Upper lobe of right lung (tissue), 1 donor: ENCODE measurements around the gene LRFN2. TPM values are rescaled to one million over a fixed set of nuclear protein-coding genes. Genes with fewer than 3 reads are reported as not detected.

Source experiments
- ATAC-seq: fragments of 200-7000 bp; cut with Tn5 transposase; one replicate; pipeline ENCODE4 v1.9.1; 2020; ENCODE audit warnings: mild to moderate bottlenecking, moderate library complexity
- DNase-seq: peaks from one replicate; pipeline ENCODE4 v3.0.0-alpha.2; 2020
- H3K27ac ChIP-seq: fragments of 200-600 bp; one replicate; pipeline ENCODE4 v1.8.0; 2022
- H3K27me3 ChIP-seq: fragments of 200-600 bp; one replicate; pipeline ENCODE4 v1.8.0; 2022; ENCODE audit warnings: mild to moderate bottlenecking
- H3K36me3 ChIP-seq: fragments of 200-600 bp; one replicate; pipeline ENCODE4 v1.8.0; 2022
- H3K4me1 ChIP-seq: fragments of 200-600 bp; one replicate; pipeline ENCODE4 v1.8.0; 2022
- H3K4me3 ChIP-seq: fragments of 200-600 bp; one replicate; pipeline ENCODE4 v1.8.0; 2022; ENCODE audit warnings: mild to moderate bottlenecking
- H3K9me3 ChIP-seq: fragments of 200-600 bp; one replicate; pipeline ENCODE4 v1.8.0; 2022
- CTCF ChIP-seq: fragments of 200-600 bp; IDR thresholded peaks from one replicate; pipeline ENCODE4 v1.8.0; 2022; ENCODE audit warnings: antibody characterized with exemption
- intact Hi-C: fragments of 100-400 bp; cut with DNase I; formaldehyde crosslinking; loops from one replicate; pipeline ENCODE4 v1.11.0; 2022
- total RNA-seq: library from RNA; stranded (reverse); fragmentation: NEBNext Ultra II Directional; extraction: Animal tissue kit (Norgen Biotek cat#: 25700); gene quantifications from one replicate; pipeline ENCODE4 v1.2.1, GENCODE V29; 2021
- donor health status: DM: no; HTN: yes; CAD: no; lungs with severe emphysema.

The LRFN2 gene
- total RNA-seq, 1 donor from 2014 or later: not detected

GRCh38 chr6:40392589-40392988 is 194.6 kb downstream of the LRFN2 start:
- ATAC-seq (no peak), DNase-seq (no peak)
- intact Hi-C loops: no loop called here
- Histone ChIP-seq H3K27me3 (no peaks in the 10 kb centered on the region), H3K9me3 (no peaks in the 10 kb centered on the region), H3K4me3 (no peak overlapping the region), H3K4me1 (no peaks in the 10 kb centered on the region), H3K27ac (no peak overlapping the region), H3K36me3 (no peaks in the 10 kb centered on the region)
- TF ChIP-seq CTCF: no peak

GRCh38 chr6:40391851-40392517 is 195.2 kb downstream of the LRFN2 start:
- Histone ChIP-seq H3K9me3 (no peaks in the 10 kb centered on the region), H3K27ac (no peak overlapping the region), H3K4me1 (no peaks in the 10 kb centered on the region), H3K27me3 (no peaks in the 10 kb centered on the region), H3K4me3 (no peak overlapping the region), H3K36me3 (no peaks in the 10 kb centered on the region)
- no peak for TF ChIP-seq CTCF
- ATAC-seq: no peak
- no peak for DNase-seq
- intact Hi-C loops: no loop called here

DNA sequence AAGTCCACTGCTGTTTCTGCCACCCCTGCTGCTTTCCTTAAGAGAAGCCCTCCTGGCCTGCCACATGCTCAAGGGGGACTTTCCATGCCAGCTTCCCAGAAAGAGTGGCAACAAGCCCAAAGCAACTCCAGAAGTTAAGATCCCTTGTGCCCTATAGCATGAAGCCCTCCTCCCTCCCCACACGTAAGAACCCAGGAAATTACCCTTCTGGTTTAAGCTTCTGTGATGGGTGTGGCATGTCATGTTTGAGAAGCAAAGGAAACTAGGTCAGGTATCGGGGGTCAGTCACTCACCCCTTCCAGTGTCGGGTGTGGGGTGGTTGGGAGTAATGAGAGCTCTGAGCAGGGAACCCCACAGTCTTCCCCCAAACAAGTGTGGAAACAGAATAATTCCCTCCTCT is 196.1 kb downstream of the LRFN2 start:
- Histone ChIP-seq H3K27me3 (no peaks in the 10 kb centered on the region), H3K27ac (no peak overlapping the region), H3K4me3 (no peak overlapping the region), H3K9me3 (no peaks in the 10 kb centered on the region), H3K36me3 (no peaks in the 10 kb centered on the region), H3K4me1 (no peaks in the 10 kb centered on the region)
- no peak for ATAC-seq
- TF ChIP-seq CTCF: no peak
- no peak for DNase-seq
- intact Hi-C loops: no loop called here

GRCh38 chr6:40390144-40390800 is 196.9 kb downstream of the LRFN2 start:
- intact Hi-C loops: no loop called here
- Histone ChIP-seq H3K4me1 (no peaks in the 10 kb centered on the region), H3K27me3 (no peaks in the 10 kb centered on the region), H3K9me3 (no peaks in the 10 kb centered on the region), H3K27ac (no peak overlapping the region), H3K36me3 (no peaks in the 10 kb centered on the region), H3K4me3 (no peak overlapping the region)
- TF ChIP-seq CTCF: no peak
- ATAC-seq: no peak
- DNase-seq: no peak

- no peak for DNase-seq
Measured at GRCh38 chr6:40389254-40389653, 197.9 kb downstream of the LRFN2 start.

More at GRCh38 chr6:40389254-40389653, 197.9 kb downstream of the LRFN2 start:
- Histone ChIP-seq H3K4me1 (no peaks in the 10 kb centered on the region), H3K4me3 (no peak overlapping the region), H3K36me3 (no peaks in the 10 kb centered on the region), H3K27ac (no peak overlapping the region), H3K27me3 (no peaks in the 10 kb centered on the region), H3K9me3 (no peaks in the 10 kb centered on the region)
- no peak for ATAC-seq
- no peak for TF ChIP-seq CTCF
- intact Hi-C loops: no loop called here
